CD4-positive, alpha-beta T cell treated with Interleukin-4 for 4 hours (primary cell): ENCODE measurements around the gene MYOZ3.

Experiments used
- DNase-seq: peaks from one replicate; pipeline ENCODE4 v3.0.0-alpha.2; 2020

The MYOZ3 gene

GRCh38 chr5:150660108-150660831 lies 781 bp upstream of the MYOZ3 start:
- DNase-seq = no peak

DNA sequence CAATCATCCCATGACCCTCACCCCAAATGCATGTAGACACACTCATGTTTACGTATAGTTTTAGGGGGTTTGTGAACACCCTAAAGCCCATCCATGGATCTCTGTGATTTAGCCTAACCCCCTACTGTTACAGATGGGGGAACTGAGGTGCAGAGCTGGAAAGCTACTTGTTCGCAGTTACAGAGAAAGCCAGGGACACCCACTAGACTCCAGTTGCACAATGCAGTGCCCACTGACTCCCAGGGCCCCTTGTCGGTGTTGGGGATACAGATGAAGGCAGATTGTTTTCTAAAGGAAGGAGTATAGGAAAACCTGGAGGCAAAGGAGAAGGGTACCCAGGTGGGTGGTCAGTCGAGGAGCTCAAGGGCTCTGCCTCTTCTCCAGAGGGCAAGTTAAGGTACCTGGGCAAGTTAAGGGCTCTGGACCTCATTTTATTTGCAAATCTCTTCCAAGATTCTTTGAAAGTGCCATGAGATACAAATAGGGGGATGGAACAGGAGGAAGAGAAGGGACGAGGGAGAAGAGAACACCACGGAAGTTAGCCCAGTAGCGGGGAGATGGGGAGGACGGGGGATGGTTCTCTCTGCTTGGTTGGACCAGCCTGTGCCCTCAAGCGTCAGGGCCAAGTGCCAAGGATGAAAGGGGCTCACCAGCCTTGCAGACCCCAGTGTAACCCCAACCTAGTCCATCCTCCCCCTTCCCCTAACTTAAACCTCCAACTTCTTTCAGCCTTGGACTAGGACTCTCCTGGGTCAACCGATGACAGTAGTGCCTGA lies 958 bp downstream of the MYOZ3 start:
- no peak for DNase-seq

DNA sequence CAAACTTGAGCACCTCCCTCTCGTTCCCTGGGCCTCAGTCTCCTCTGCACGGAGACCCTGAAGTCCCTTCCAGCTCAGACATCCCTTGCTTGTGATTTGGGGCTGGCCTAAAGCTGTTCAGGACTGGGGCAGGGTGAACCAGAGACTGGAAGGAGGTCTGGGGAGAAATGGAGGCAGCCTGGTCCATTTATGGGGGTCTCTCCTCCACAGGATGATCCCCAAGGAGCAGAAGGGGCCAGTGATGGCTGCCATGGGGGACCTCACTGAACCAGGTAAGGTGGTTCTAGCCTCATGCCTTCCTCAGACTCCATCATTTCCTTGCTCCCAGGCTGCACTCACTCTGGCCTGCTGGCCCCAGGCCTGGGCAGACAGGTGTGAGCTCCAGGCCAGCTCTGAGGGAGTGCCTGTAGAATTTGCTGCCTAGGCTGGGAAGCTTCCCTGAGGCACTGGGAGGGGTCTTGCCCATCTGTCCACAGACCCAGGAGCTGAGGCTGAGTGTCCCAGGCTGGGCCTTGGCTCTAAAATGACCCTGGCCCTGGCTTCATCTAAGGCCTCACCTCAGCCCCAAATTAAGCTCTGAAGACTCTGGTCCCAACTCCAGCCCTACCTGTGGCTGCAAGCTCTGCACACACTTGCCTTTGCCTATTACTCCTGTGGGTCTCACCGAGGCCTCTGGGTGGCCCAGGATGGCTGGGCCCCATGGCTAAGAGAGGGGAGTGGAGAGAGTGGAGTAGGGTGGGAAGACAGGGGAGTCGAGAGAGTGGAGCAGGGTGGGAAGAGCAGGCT lies 1.9 kb downstream of the MYOZ3 start:
- no peak for DNase-seq

DNA sequence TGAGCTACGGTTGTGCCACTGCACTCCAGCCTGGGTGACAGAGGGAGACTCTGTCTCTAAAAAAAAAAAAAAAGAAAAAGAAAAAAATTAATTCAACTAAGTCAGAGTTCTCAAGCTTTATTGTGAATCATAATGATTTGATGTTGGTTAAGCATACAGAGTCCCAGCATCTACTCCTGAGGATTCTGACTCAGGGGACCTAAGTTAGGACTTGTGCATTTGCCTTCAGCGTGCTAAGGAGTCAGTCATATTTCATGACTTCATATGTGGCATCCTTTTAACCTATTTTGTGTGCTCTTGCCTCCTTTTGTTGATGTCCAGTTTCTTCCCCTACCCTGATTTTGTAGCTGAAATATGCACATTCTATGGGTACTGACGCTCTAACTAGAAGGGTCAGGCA lies 2.9 kb downstream of the MYOZ3 start:
- no peak for DNase-seq

DNA sequence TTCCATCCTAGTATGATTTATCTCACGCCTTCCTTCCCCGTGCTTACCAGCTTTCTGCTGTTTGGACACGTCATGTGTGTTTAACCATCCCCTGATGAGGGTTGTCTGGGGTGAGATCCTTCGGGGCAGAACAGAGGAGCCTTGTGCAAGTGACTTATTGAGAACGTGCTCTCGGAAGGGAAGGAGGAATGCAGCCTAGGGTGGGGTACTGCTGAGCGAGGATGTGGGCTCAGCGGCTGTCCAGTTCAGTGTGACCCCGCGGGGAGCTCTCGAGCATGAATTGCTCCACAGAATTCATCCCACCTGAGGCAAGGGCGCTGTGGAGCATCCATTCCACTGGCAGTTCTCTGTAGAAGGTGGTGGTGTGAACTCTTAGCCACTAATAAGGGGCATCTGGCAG lies 4.0 kb downstream of the MYOZ3 start:
- no peak for DNase-seq

DNA sequence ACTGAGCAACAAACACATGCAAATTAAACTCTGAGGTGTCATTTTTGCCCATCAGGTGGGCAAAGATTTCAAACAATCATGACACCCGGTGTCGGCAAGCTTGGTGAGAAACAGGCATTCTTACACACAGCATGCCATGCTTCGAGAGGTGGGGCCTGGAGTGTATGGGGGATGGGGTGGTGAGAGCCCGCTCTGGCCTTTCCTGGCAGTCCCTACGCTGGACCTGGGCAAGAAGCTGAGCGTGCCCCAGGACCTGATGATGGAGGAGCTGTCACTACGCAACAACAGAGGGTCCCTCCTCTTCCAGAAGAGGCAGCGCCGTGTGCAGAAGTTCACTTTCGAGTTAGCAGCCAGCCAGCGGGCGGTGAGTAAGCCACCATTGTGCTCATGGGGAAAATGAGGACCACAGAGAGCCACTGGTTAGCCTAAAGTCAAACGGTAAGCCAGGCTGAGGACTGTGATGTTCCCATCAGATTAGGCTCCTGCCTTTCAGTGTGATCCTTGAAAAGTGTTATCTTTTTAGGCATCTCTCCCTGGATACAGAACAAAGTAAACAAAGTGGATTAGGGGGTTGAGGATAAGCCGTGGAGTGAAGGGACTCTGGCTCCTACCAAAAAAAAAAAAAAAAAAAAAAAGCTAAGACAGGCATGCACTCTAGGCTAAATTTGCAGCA lies 9.4 kb downstream of the MYOZ3 start:
- no peak for DNase-seq

DNA sequence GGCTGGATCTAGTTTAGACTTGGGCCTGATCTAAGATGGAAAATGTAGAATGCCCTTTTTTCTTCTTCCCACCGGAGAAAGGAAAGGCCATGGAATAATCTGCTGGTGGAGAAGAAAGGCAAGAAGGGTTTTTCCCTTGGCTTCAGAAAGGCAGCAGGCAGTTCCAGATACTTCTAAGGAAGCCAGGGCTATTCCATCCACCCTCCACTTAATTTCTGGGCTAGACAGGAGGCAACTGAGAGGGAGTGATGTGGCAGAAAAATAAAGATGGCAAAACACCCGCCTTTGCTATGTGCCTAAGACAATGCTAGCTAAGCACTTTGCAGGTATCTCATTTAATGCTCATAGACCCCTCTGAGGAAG lies 9.9 kb downstream of the MYOZ3 start:
- DNase-seq = no peak

GRCh38 chr5:150671509-150672236 lies 10.6 kb downstream of the MYOZ3 start:
- DNase-seq = no peak

GRCh38 chr5:150672237-150672883 lies 11.3 kb downstream of the MYOZ3 start:
- no peak for DNase-seq

DNA sequence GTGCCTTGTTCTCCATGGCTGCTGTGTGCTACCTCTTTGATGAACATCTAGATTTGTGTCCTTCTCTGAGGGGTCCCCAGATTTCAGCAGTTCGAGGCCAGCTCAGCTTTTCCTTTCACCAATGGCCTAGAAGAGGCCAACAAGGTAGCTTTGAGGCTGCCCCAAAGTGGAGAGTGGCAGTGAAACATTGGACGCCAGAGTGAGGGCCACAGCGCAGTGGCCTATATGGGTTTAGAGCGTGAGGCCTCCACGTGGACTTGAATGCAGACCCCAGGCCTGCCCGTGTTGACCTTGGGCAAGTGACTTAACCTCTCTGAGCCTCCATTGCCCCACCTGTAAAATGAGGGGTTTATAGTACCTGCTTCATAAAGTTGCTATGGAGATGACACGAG lies 11.8 kb downstream of the MYOZ3 start:
- no peak for DNase-seq

DNA sequence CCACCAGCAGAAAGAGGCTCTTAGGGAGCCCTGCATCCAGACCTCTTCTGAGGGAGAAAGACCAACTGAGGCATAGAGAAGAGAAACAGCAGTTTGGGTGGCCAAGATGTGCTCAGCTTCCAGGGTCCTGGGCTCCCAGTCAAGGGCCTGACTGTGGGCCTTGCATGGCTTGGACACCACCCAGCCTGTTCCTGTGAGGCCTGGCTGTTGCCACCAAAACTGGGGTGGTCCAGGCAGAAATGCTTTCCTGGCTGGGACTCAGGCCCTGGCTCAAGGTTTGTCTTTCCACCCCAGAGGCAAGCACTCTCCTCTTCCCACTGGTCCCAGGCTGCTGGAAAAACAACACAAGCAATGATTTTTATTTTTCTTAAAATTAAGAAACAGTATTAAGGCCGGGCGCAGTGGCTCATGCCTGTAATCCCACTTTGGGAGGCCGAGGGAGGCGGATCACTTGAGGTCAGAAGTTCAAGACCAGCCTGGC lies 13.3 kb downstream of the MYOZ3 start:
- no peak for DNase-seq

DNA sequence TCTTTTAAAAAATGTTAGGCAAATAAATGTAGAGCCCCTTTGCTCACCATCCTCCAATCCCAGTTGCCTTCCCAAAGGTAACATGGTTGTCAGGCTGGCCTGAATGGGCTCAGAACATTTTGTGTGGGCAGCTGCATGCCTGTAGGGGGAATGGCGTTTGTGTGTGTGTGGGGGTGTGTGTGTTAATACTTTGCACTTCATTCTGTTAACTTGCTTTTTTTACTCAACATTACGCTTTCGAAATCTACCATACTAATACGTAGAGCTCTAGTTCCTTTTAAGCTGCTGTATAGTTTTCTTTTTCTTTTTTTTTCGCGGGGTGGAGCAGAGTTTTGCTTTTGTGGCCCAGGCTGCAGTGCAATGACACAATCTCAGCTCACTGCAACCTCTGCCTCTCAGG lies 14.0 kb downstream of the MYOZ3 start:
- DNase-seq = no peak

DNA sequence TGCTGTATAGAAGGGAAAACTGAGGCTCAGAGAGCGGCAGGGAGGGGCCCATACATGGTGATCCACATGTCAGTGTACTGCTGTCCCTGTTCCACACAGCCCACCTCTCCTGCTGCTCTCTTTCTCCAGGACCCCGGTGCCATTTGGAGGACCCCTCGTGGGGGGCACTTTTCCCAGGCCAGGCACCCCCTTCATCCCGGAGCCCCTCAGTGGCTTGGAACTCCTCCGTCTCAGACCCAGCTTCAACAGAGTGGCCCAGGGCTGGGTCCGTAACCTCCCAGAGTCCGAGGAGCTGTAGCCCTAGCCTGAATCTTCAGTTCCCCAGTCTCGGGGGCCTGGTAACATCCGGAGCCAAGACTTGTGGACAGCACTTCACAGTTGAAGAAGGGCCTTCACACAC lies 15.5 kb downstream of the MYOZ3 start:
- DNase-seq = no peak

DNA sequence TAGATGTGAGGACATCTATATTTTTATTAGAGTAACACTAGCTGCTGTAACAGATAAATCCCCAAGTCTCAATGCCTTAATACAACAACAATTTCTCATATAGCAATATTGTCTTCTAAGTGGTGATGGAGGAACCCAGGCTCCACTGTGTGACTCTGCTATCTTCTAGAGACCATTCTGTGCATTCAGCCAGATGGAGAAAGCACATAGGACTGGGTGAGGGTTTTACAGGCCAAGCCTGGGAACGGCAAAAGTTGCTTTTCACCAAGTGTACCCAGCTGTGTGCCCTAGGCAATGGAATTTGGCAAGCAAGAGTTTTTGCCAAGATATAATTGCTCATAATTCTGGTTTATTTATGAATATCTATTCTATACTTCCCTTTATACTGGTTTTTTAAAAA lies 28.1 kb downstream of the MYOZ3 start:
- no peak for DNase-seq

DNA sequence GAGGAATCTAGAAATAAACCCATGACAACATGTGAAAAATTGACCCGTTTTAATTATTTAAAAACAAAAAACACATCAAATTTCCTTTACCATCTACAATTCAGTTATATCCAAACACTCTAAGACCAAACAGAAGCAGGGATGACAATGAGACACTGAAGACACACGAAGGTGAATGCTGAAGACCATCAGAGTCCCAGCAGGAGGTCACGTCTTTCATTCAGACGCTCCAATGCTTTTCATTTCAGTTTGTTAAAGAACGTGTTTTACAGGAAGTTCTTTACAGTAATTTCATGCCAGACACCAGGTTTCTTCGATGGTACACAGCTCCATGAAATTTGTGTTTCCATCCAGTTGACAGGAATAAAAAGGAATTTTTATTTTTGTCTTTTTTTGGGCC lies 29.7 kb downstream of the MYOZ3 start:
- no peak for DNase-seq

- no peak for DNase-seq
These were observed 31.2 kb downstream of the MYOZ3 start for GRCh38 chr5:150692276-150692675.

GRCh38 chr5:150694612-150695011 lies 33.6 kb downstream of the MYOZ3 start:
- no peak for DNase-seq

DNA sequence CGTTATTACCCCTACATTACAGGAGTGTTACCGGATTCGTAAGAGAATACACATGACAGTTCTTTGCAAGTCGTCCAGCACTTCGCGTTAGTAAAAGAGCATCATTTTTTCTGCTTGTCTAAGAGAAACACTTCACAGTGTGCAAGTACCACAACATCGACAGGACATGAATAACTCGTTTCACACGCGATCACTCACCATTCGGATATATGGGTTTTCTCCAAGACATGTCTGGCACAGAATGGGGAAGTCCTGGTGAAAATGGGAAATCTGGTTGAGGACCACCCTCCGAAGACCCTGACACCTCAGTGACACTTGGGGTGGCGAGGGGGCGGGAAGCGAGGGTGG lies 39.2 kb downstream of the MYOZ3 start:
- DNase-seq = peak; percentile 4

DNA sequence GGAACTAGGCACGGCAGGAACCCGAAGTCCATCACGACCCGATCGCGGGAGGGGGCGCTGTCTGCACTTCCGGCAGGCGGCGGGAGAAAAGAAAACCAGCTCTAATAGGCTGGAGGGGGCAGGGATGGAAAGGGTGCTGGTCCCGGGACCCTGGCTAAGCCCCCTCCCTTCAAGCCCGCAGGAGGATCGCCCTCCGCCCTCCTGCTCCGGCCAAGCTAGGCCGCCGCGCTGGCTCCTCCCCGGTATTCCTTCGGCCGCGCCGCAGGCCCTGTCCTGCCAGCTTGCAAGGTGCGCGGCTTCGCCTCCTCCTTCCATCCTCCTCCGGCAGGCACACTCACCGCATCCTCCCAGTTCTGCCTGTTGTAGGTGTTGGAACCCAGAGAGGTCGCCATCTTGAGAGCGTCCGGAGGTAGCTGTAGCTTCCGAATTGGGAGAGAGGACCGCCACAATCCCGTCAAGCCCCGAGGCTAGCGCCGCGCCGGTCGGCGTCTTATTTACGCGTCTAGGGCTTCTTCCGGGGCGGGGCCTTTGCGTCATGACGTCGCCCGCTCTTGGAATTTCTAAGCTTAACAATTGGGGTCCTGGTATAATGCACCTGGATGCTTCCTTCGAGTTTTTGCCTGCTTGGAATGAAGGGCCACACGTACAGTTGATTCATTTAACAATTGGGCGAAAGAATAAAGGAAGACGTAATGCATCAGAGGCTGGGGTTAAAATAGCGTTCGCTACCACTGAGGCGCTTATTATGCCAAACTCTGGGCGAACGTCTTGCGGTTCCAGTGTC lies 39.7 kb downstream of the MYOZ3 start, which contains the start of gene RBM22:
TSS of gene RBM22 (minus strand) at position 469 of the 784 bp plus-strand sequence. CDS start at position 392, 77 bp downstream.
- peak; percentile 88 for DNase-seq

DNA sequence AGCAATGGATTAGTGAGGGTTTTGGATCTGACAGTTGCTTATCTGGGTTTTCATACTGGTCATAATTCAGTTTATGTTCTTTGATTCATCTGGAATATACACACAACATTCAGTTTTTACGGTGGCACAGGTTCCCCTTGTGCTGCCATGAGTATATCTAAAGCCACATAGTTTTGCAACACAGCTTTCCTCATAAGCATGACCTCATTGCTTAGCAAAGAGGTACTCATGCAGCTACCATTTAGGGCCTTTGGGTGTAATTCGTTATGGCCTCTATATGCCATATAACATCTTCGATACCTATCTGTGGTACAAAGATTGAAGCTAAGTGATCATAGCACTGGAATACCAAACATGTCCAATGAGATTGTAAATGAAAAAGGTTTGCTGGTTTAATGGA lies 42.7 kb downstream of the MYOZ3 start:
- DNase-seq = no peak

GRCh38 chr5:150706776-150707390 lies 45.8 kb downstream of the MYOZ3 start:
- DNase-seq = no peak
